SU-DHL-6 (cell line): ENCODE measurements around the gene HGS.

Experiments used
- EZH2phosphoT487 ChIP-seq: fragments of 200-600 bp; sonication (generic), shearing (Covaris generic); conservative IDR thresholded peaks from 2 replicates; pipeline ENCODE4 v1.6.1; 2018; ENCODE audit warnings: mild to moderate bottlenecking, antibody characterized with exemption, low read length, moderate library complexity, mixed read lengths
- TF ChIP-seq, protein P1 (sequence below): fragments of 200-600 bp; sonication (generic); IDR thresholded peaks from one replicate; pipeline ENCODE4 v1.5.1; 2017; ENCODE audit warnings: antibody characterized with exemption, mild to moderate bottlenecking, low read length, moderate library complexity; ENCODE audit not compliant: insufficient read depth, poor library complexity, severe bottlenecking

DNA sequence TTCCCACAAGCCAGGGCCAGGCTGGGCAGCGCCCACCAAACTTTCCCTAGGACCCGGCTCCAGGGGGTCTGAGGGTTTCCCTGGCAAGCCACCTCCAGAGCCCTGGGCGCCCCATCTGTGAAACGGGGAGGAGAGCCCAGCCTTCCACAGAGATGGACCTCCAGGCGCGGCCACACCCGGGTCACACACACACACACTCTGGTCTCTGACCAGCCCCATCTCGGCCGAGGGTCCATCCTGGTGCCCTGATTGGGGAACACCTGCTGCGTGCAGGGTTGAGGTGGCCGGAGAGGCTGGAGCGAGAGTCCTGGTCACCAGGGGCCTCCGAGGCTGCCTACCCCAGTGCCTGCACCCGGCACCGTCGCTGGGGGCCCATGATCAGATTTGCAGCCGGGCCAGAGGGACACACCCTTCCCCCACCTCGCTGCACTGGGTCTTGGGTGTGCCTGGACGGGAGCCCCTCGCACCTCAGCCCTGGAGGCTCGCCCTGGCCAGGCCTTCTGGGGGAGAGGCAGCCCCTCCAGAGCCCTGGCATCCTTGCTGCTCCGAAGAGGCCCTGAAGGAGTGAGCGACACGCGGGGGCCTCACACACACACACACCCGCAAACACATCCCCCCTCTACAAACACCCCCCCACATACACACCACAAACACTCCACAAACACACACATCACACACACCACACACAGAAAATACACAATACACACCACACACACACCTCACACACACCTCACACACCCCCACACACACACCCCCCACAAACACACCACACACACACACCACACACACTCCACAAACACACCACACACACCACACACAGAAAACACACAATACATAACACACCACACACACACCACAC is 58.0 kb downstream of the HGS start:
- TF ChIP-seq EZH2phosphoT487, result no peak
- TF ChIP-seq, protein P1, sequence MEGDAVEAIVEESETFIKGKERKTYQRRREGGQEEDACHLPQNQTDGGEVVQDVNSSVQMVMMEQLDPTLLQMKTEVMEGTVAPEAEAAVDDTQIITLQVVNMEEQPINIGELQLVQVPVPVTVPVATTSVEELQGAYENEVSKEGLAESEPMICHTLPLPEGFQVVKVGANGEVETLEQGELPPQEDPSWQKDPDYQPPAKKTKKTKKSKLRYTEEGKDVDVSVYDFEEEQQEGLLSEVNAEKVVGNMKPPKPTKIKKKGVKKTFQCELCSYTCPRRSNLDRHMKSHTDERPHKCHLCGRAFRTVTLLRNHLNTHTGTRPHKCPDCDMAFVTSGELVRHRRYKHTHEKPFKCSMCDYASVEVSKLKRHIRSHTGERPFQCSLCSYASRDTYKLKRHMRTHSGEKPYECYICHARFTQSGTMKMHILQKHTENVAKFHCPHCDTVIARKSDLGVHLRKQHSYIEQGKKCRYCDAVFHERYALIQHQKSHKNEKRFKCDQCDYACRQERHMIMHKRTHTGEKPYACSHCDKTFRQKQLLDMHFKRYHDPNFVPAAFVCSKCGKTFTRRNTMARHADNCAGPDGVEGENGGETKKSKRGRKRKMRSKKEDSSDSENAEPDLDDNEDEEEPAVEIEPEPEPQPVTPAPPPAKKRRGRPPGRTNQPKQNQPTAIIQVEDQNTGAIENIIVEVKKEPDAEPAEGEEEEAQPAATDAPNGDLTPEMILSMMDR, result no peak
